Thyroid gland (tissue), 4 donors: ENCODE data around the gene LCE4A. TPM values are rescaled to one million over a fixed set of nuclear protein-coding genes. Genes with fewer than 3 reads are reported as not detected.

ENCODE experiments used
- DNase-seq, 2 donors: peaks; one replicate each; pipeline ENCODE4 v3.0.0-alpha.2; 2019
- H3K27ac ChIP-seq, 3 donors: fragments of 200-600 bp; sonication (generic); 1 replicate in 2 of 3; 2 replicates in 1 of 3; pipeline ENCODE4 v1.5.1; 2016 to 2019; ENCODE audit warnings: mild to moderate bottlenecking in 1 of 3, moderate library complexity in 1 of 3
- H3K27me3 ChIP-seq: fragments of 200-600 bp; sonication (generic); one replicate; pipeline ENCODE4 v1.5.1; 2019
- H3K36me3 ChIP-seq, 2 donors: fragments of 200-600 bp; sonication (generic); one replicate each; pipeline ENCODE4 v1.5.1; 2016 to 2019
- H3K4me1 ChIP-seq, 2 donors: fragments of 200-600 bp; sonication (generic); one replicate each; pipeline ENCODE4 v1.5.1; 2017 to 2019
- H3K4me3 ChIP-seq, 3 donors: fragments of 200-600 bp; sonication (generic); replicated peaks in 1 of 3; 1 replicate in 2 of 3; 2 replicates in 1 of 3; pipeline ENCODE4 v1.5.1; 2016; ENCODE audit warnings: mild to moderate bottlenecking in 1 of 3
- H3K9me3 ChIP-seq: fragments of 200-600 bp; sonication (generic); one replicate; pipeline ENCODE4 v1.5.1; 2017
- CTCF ChIP-seq, 6 experiments: fragments of 200-600 bp in 3 of 6; fragments of 450-650 bp in 3 of 6; sonication (generic) in 3 of 6; IDR thresholded peaks; one replicate each; pipeline ENCODE4 v1.5.1; 2016 to 2019; ENCODE audit warnings: antibody characterized with exemption in 6 of 6, mild to moderate bottlenecking in 2 of 6, inconsistent platforms in 1 of 6, moderate library complexity in 1 of 6
- POLR2A ChIP-seq, 2 donors: fragments of 450-650 bp; IDR thresholded peaks; one replicate each; pipeline ENCODE4 v1.6.1; 2017; ENCODE audit warnings: antibody characterized with exemption in 2 of 2, mild to moderate bottlenecking in 2 of 2, moderate library complexity in 1 of 2
- WGBS, 2 donors: methylation state at CpG; one replicate each; pipeline ENCODE4 v1.1.5; 2017; 5-methylcytosine and 5-hydroxymethylcytosine counted together
- intact Hi-C: fragments of 100-400 bp; cut with DNase I; formaldehyde crosslinking; loops from one replicate; pipeline ENCODE4 v1.15.1; 2023
- total RNA-seq, 4 donors: library from RNA; depleted of rRNA; stranded (reverse); fragments of >200 nt; gene quantifications; one replicate each; pipeline ENCODE4 v1.2.3, GENCODE V29; 2016

Gene LCE4A
- total RNA-seq, 4 donors from 2014 or later: not detected

GRCh38 chr1:152745289-152745704 is 37.3 kb downstream of the LCE4A start:
- 79 to 81% methylated on average over 4 of the region's 4 CpGs for WGBS, 2 donors
- TF ChIP-seq CTCF (IDR thresholded peaks at IDR 0.05) (no peak), POLR2A (IDR thresholded peaks at IDR 0.05) (no peak)
- intact Hi-C loops: no loop called here

GRCh38 chr1:152745765-152746444 is 37.9 kb downstream of the LCE4A start:
- no peaks in the 10 kb centered on the region for H3K4me1 ChIP-seq
- no peak overlapping the region for H3K27ac ChIP-seq
- intact Hi-C loops: no loop called here
- no peak for TF ChIP-seq CTCF (IDR thresholded peaks at IDR 0.05)
- no peak for TF ChIP-seq POLR2A (IDR thresholded peaks at IDR 0.05)
- H3K36me3 ChIP-seq: no peaks in the 10 kb centered on the region
- DNase-seq: no peak
- no peak overlapping the region for H3K4me3 ChIP-seq
- no peaks in the 10 kb centered on the region for H3K27me3 ChIP-seq
- WGBS, 2 donors: 82 to 88% methylated on average over 6 of the region's 6 CpGs
- H3K9me3 ChIP-seq: no peaks in the 10 kb centered on the region

More at GRCh38 chr1:152745289-152745704, 37.3 kb downstream of the LCE4A start:
- H3K4me1 ChIP-seq: no peaks in the 10 kb centered on the region
- no peak for DNase-seq
- no peak overlapping the region for H3K4me3 ChIP-seq
- no peaks in the 10 kb centered on the region for H3K36me3 ChIP-seq
- no peaks in the 10 kb centered on the region for H3K9me3 ChIP-seq
- no peaks in the 10 kb centered on the region for H3K27me3 ChIP-seq
- no peak overlapping the region for H3K27ac ChIP-seq

GRCh38 chr1:152747831-152748230 is 39.9 kb downstream of the LCE4A start:
- DNase-seq: no peak
- intact Hi-C loops: no loop called here
- Histone ChIP-seq H3K4me1 (no peaks in the 10 kb centered on the region), H3K9me3 (no peaks in the 10 kb centered on the region), H3K27ac (no peak overlapping the region), H3K4me3 (no peak overlapping the region), H3K36me3 (no peaks in the 10 kb centered on the region), H3K27me3 (no peaks in the 10 kb centered on the region)
- whole genome bisulfite sequencing, 2 donors: 67 to 69% methylated on average over 1 of the region's 1 CpG
- no peak for TF ChIP-seq CTCF (IDR thresholded peaks at IDR 0.05)
- no peak for TF ChIP-seq POLR2A (IDR thresholded peaks at IDR 0.05)

GRCh38 chr1:152752225-152752624 is 44.3 kb downstream of the LCE4A start:
- Histone ChIP-seq H3K4me3 (no peak overlapping the region), H3K27me3 (no peaks in the 10 kb centered on the region), H3K36me3 (no peaks in the 10 kb centered on the region), H3K4me1 (no peaks in the 10 kb centered on the region), H3K9me3 (no peaks in the 10 kb centered on the region), H3K27ac (no peak overlapping the region)
- DNase-seq: no peak
- TF ChIP-seq POLR2A (IDR thresholded peaks at IDR 0.05): no peak
- TF ChIP-seq CTCF (IDR thresholded peaks at IDR 0.05): no peak
- WGBS, 2 donors: 38 to 61% methylated on average over 1 of the region's 1 CpG
- intact Hi-C loops: no loop called here

GRCh38 chr1:152753586-152753985 is 45.6 kb downstream of the LCE4A start:
- no peaks in the 10 kb centered on the region for H3K4me1 ChIP-seq
- H3K27ac ChIP-seq: no peak overlapping the region
- H3K4me3 ChIP-seq: no peak overlapping the region
- no peaks in the 10 kb centered on the region for H3K27me3 ChIP-seq
- WGBS, 2 donors: 41 to 52% methylated on average over 1 of the region's 1 CpG
- H3K36me3 ChIP-seq: no peaks in the 10 kb centered on the region
- intact Hi-C loops: no loop called here
- no peak for DNase-seq
- no peaks in the 10 kb centered on the region for H3K9me3 ChIP-seq
- TF ChIP-seq POLR2A (IDR thresholded peaks at IDR 0.05) (no peak), CTCF (IDR thresholded peaks at IDR 0.05) (no peak)
